K562 (cell line): ENCODE results near the gene LRRC74B. TPM values are rescaled to one million over a fixed set of nuclear protein-coding genes. Genes with fewer than 3 reads are reported as not detected.
"Not testable (repeated sequence)": the region's sequence is repeated elsewhere in the genome, so short reads cannot be mapped to it uniquely, and the experiment has no call there.

Source experiments
- ATF4 ChIP-seq: fragments of 450-650 bp; formaldehyde crosslinking; IDR thresholded peaks from 2 replicates; pipeline ENCODE4 v1.4.0; 2022; ENCODE audit warnings: mild to moderate bottlenecking, moderate library complexity
- BHLHE40 ChIP-seq: IDR thresholded peaks from 2 replicates; pipeline ENCODE4 v1.6.1; 2011; ENCODE audit warnings: low read length, improper control_type of control experiment
- FOXO4 ChIP-seq: fragments of 450-650 bp; formaldehyde crosslinking; IDR thresholded peaks from 2 replicates; pipeline ENCODE4 v1.4.0; 2020; ENCODE audit warnings: mild to moderate bottlenecking, moderate library complexity
- GABPB1 ChIP-seq: sonication (generic); formaldehyde crosslinking; IDR thresholded peaks from 2 replicates; pipeline ENCODE4 v1.8.0; 2022; ENCODE audit warnings: mild to moderate bottlenecking, missing genetic modification reagents
- KDM1A ChIP-seq, 2 experiments: fragments of 450-650 bp; IDR thresholded peaks; 2 replicates each; pipeline ENCODE4 v1.6.1; 2016; ENCODE audit warnings: mild to moderate bottlenecking in 2 of 2
- MAZ ChIP-seq, 2 experiments: fragments of 450-650 bp in 1 of 2; sonication (generic) in 1 of 2; formaldehyde crosslinking; IDR thresholded peaks in 1 of 2; conservative IDR thresholded peaks in 1 of 2; 2 replicates each; pipeline versions ENCODE4 v1.4.0 to v1.5.0; 2020; ENCODE audit warnings: mild to moderate bottlenecking in 1 of 2, missing genetic modification reagents in 1 of 2
- MITF ChIP-seq: IDR thresholded peaks from 2 replicates; pipeline ENCODE4 v1.6.1; 2014; ENCODE audit warnings: antibody characterized with exemption
- MNT ChIP-seq, 2 experiments: fragments of 450-650 bp; conservative IDR thresholded peaks; 2 replicates each; pipeline ENCODE4 v1.6.1; 2017; ENCODE audit warnings: mild to moderate bottlenecking in 2 of 2, moderate library complexity in 2 of 2
- NCOR1 ChIP-seq: fragments of 450-650 bp; IDR thresholded peaks from 2 replicates; pipeline ENCODE4 v1.6.1; 2016; ENCODE audit warnings: mild to moderate bottlenecking, moderate library complexity
- NONO ChIP-seq, 2 experiments: fragments of 200-400 bp in 1 of 2; fragments of 450-650 bp in 1 of 2; formaldehyde crosslinking in 1 of 2; IDR thresholded peaks; 2 replicates each; pipeline ENCODE4 v1.6.1; 2017; ENCODE audit warnings: low read depth in 2 of 2, mild to moderate bottlenecking in 2 of 2, moderate library complexity in 2 of 2, low read length in 1 of 2
- PML ChIP-seq: IDR thresholded peaks from 2 replicates; pipeline ENCODE4 v1.6.1; 2012; ENCODE audit warnings: low read length, inconsistent platforms
- RCOR1 ChIP-seq, 2 experiments: IDR thresholded peaks; 2 replicates each; pipeline ENCODE4 v1.6.1; 2012; ENCODE audit warnings: low read depth in 2 of 2, low read length in 2 of 2, borderline replicate concordance in 1 of 2, improper control_type of control experiment in 1 of 2
- STAT5A ChIP-seq: IDR thresholded peaks from 2 replicates; pipeline ENCODE4 v1.6.1; 2012; ENCODE audit warnings: low read length, inconsistent platforms, borderline replicate concordance
- STAT6 ChIP-seq: sonication (generic); formaldehyde crosslinking; IDR thresholded peaks from 2 replicates; pipeline ENCODE4 v1.8.1; 2023; ENCODE audit warnings: mild to moderate bottlenecking, missing genetic modification reagents
- TCF3 ChIP-seq: sonication (generic); formaldehyde crosslinking; IDR thresholded peaks from 2 replicates; pipeline ENCODE4 v1.4.0; 2020; ENCODE audit warnings: mild to moderate bottlenecking, missing genetic modification reagents
- TEAD4 ChIP-seq, 2 experiments: sonication (generic) in 1 of 2; formaldehyde crosslinking in 1 of 2; IDR thresholded peaks; 2 replicates each; pipeline versions ENCODE4 v1.6.1 to v1.8.0; 2012 to 2022; ENCODE audit warnings: borderline replicate concordance in 1 of 2, inconsistent platforms in 1 of 2, low read length in 1 of 2, mild to moderate bottlenecking in 1 of 2, missing genetic modification reagents in 1 of 2
- ZNF224 ChIP-seq: sonication (generic); formaldehyde crosslinking; IDR thresholded peaks from 2 replicates; pipeline ENCODE4 v1.8.0; 2022; ENCODE audit warnings: mild to moderate bottlenecking, missing genetic modification reagents
- ZNF445 ChIP-seq: fragments of 250-450 bp; sonication (Bioruptor Pico); IDR thresholded peaks from 2 replicates; pipeline ENCODE4 v1.4.0; 2020; ENCODE audit warnings: low read depth, mild to moderate bottlenecking, moderate library complexity
- polyA plus RNA-seq, 8 experiments: library from polyadenylated mRNA; depleted of rRNA in 4 of 8; stranded (reverse) in 5 of 8; unstranded in 3 of 8; fragments of >200 nt; fragmentation: Nextera tagmentation in 2 of 8; fragmentation: Illumina TruSeq in 1 of 8; extraction: Ambion mirVana in 2 of 8; extraction: Trizol in 1 of 8; gene quantifications; 2 replicates each; pipeline versions ENCODE4 v1.2.1 to v1.2.3, GENCODE V29; 2011 to 2014; ENCODE audit warnings: inconsistent platforms in 1 of 8, missing spikeins in 1 of 8
- total RNA-seq, 7 experiments: library from RNA; depleted of rRNA in 6 of 7; stranded (reverse); fragments of >200 nt in 6 of 7; fragmentation: Illumina TruSeq in 2 of 7; extraction: Trizol in 2 of 7; gene quantifications; 2 replicates each; pipeline versions ENCODE4 v1.2.1 to v1.2.3, GENCODE V29; 2011 to 2021; ENCODE audit warnings: low replicate concordance in 1 of 7

The LRRC74B gene
- total and polyA plus RNA-seq, 9 of the 15 experiments (the other 6 are each of a cell fraction or from before 2014, with no cell fraction given): not detected

- TF ChIP-seq MNT (conservative IDR thresholded peaks at IDR 0.05) (peak in 1 of 2 experiments; percentile 62; a peak in 2 of 4 replicates), NCOR1 (peak; percentile 96), KDM1A (IDR thresholded peaks at IDR 0.05) (peak; percentile 82 to 93), ZNF445 (CRISPR knock-in tag) (0 out of 2 replicates have a peak, but pooled peaks have one; percentile 39), TEAD4 (IDR thresholded peaks at IDR 0.05; ENCODE audit: low read length) (peak; percentile 88), NONO (IDR thresholded peaks at IDR 0.05; ENCODE audit: low read depth in 2 of 2, low read length in 1 of 2) (peak in 1 of 2 experiments; percentile 75; a peak in 1 of 4 replicates), BHLHE40 (peak; percentile 5; the same call in 1 of the 2 replicates), ATF4 (CRISPR knock-in tag) (peak; percentile 51), STAT6 (CRISPR knock-in tag) (peak; percentile 28; the same call in 1 of the 2 replicates), GABPB1 (CRISPR knock-in tag) (peak; percentile 45; the same call in 1 of the 2 replicates), RCOR1 (IDR thresholded peaks at IDR 0.05; ENCODE audit: borderline replicate concordance in 1 of 2, low read depth in 2 of 2, low read length in 2 of 2) (peak; percentile 63 to 91; a peak in 2 of 4 replicates), TCF3 (CRISPR knock-in tag) (peak; percentile 99), MITF (0 out of 2 replicates have a peak, but pooled peaks have one; percentile 48), PML (peak; percentile 34; the same call in 1 of the 2 replicates), ZNF224 (0 out of 2 replicates have a peak, but pooled peaks have one; percentile 62), MAZ (CRISPR knock-in tag; conservative IDR thresholded peaks at IDR 0.05 in 1 of 2, IDR thresholded peaks at IDR 0.05 in 1 of 2) (peak in 1 of 2 experiments; percentile 55; a peak in 2 of 4 replicates), STAT5A (peak; percentile 49; the same call in 1 of the 2 replicates), FOXO4 (peak; percentile 33; the same call in 1 of the 2 replicates)
- TF ChIP-seq TEAD4 (CRISPR knock-in tag; IDR thresholded peaks at IDR 0.05; ENCODE audit: borderline replicate concordance): not testable (repeated sequence)
Observed at GRCh38 chr22:21093555-21094137, 47.9 kb downstream of the LRRC74B start (continued).
